MCF 10A (cell line): Measurements from ENCODE around the gene OXT. TPM values are rescaled to one million over a fixed set of nuclear protein-coding genes. Genes with fewer than 3 reads are reported as not detected.
A peak's percentile ranks its signal among the peaks of the same experiment; 100 is the strongest.

Source experiments
- BruUV-seq: library from RNA; stranded (reverse); fragments of 400-500 nt; replicated peaks from 2 replicates; lab custom pipeline; 2021; lab: Mats Ljungman, UMichigan
- CTCF ChIA-PET: fragments of 300-600 bp; sonication (Branson Sonifier 250); formaldehyde crosslinking; extraction: SDS; loops from one replicate; lab custom pipeline; 2021; ENCODE audit warnings: antibody characterized with exemption, inconsistent platforms; lab: Yijun Ruan, JAX
- POLR2A ChIA-PET: fragments of 300-600, 350-650 bp; sonication (Branson Sonifier 250); formaldehyde crosslinking; extraction: SDS; loops from one replicate; lab custom pipeline; 2020; ENCODE audit warnings: antibody characterized with exemption, inconsistent platforms; lab: Yijun Ruan, JAX
- DNase-seq: peaks from one replicate; pipeline ENCODE4 v3.0.0-alpha.2; 2018; ENCODE audit not compliant: unreplicated experiment
- H3K27ac Mint-ChIP-seq: one replicate; pipeline ENCODE4 v1.8.0; 2022; ENCODE audit warnings: mild to moderate bottlenecking, low read depth, mixed read lengths; ENCODE audit not compliant: unreplicated experiment
- H3K27me3 Mint-ChIP-seq: one replicate; pipeline ENCODE4 v1.8.0; 2022; ENCODE audit warnings: mixed read lengths; ENCODE audit not compliant: insufficient read depth, unreplicated experiment
- H3K36me3 Mint-ChIP-seq: one replicate; pipeline ENCODE4 v1.8.0; 2022; ENCODE audit warnings: mild to moderate bottlenecking, moderate library complexity, mixed read lengths; ENCODE audit not compliant: insufficient read depth, unreplicated experiment
- H3K4me1 Mint-ChIP-seq: one replicate; pipeline ENCODE4 v1.8.0; 2022; ENCODE audit warnings: mixed read lengths; ENCODE audit not compliant: insufficient read depth, unreplicated experiment
- H3K4me3 Mint-ChIP-seq: one replicate; pipeline ENCODE4 v1.8.0; 2022; ENCODE audit warnings: mild to moderate bottlenecking, moderate library complexity, mixed read lengths; ENCODE audit not compliant: unreplicated experiment
- H3K9me3 Mint-ChIP-seq: one replicate; pipeline ENCODE4 v1.8.0; 2022; ENCODE audit warnings: mixed read lengths; ENCODE audit not compliant: unreplicated experiment
- CTCF ChIP-seq: fragments of 200-600 bp; IDR thresholded peaks from one replicate; pipeline ENCODE4 v1.8.0; 2022; ENCODE audit warnings: antibody characterized with exemption, mild to moderate bottlenecking; ENCODE audit not compliant: unreplicated experiment
- intact Hi-C: fragments of 100-400 bp; cut with micrococcal nuclease; formaldehyde crosslinking; loops from 2 replicates; pipeline ENCODE4 v1.14.1; 2022
- total RNA-seq: library from RNA; stranded (reverse); gene quantifications from 2 replicates; pipeline ENCODE4 v1.2.3, GENCODE V29; 2022

OXT gene
- total RNA-seq, 1 experiment from 2014 or later, result not detected

- no TSS peak for BruUV-seq
- peak; percentile 33 for DNase-seq
- Mint-ChIP-seq H3K4me3 (no peak overlapping the region), H3K36me3 (no peaks in the 10 kb centered on the region), H3K27ac (no peak overlapping the region), H3K9me3 (no peaks in the 10 kb centered on the region), H3K27me3 (peaks cover 37% of the 10 kb centered on the region), H3K4me1 (peaks cover 9% of the 10 kb centered on the region)
- ChIA-PET CTCF (interaction anchor here (1.4 kb wide), 1 partner anchor 28 kb away, joined by 3 read pairs; no protein-coding TSS in a partner anchor), POLR2A (no interaction called here)
- intact Hi-C loops, result no loop called here
- TF ChIP-seq CTCF, result no peak
These were observed 9.5 kb downstream of the OXT start for GRCh38 chr20:3080939-3081388.

GRCh38 chr20:3081641-3082040 is 10.2 kb downstream of the OXT start:
- H3K4me3 Mint-ChIP-seq, result no peak overlapping the region
- H3K4me1 Mint-ChIP-seq, result peaks cover 9% of the 10 kb centered on the region
- no peaks in the 10 kb centered on the region for H3K9me3 Mint-ChIP-seq
- no peak for TF ChIP-seq CTCF
- no peak for DNase-seq
- ChIA-PET CTCF (interaction anchor here (1.4 kb wide), 1 partner anchor 28 kb away, joined by 3 read pairs; no protein-coding TSS in a partner anchor), POLR2A (no interaction called here)
- no peak overlapping the region for H3K27ac Mint-ChIP-seq
- BruUV-seq, result no TSS peak
- H3K36me3 Mint-ChIP-seq, result no peaks in the 10 kb centered on the region
- intact Hi-C loops, result no loop called here
- H3K27me3 Mint-ChIP-seq, result peaks cover 37% of the 10 kb centered on the region

- POLR2A ChIA-PET, result interaction anchor here (0.7 kb wide), 1 partner anchor 272 kb away, joined by 3 read pairs; no protein-coding TSS in a partner anchor
- intact Hi-C loops, result no loop called here
- H3K27me3 Mint-ChIP-seq, result peaks cover 37% of the 10 kb centered on the region
These were observed 11.0 kb downstream of the OXT start for GRCh38 chr20:3082306-3082951.

More at GRCh38 chr20:3082306-3082951, 11.0 kb downstream of the OXT start:
- TF ChIP-seq CTCF, result no peak
- no peaks in the 10 kb centered on the region for H3K36me3 Mint-ChIP-seq
- H3K9me3 Mint-ChIP-seq, result no peaks in the 10 kb centered on the region
- BruUV-seq, result no TSS peak
- no peak overlapping the region for H3K27ac Mint-ChIP-seq
- no peak for DNase-seq
- no peak overlapping the region for H3K4me3 Mint-ChIP-seq
- peaks cover 9% of the 10 kb centered on the region for H3K4me1 Mint-ChIP-seq
- CTCF ChIA-PET, result no interaction called here
